Upper lobe of left lung (tissue), 6 donors: ENCODE measurements around the gene TOR1AIP2. TPM values are rescaled to one million over a fixed set of nuclear protein-coding genes. Genes with fewer than 3 reads are reported as not detected.
"Not testable (repeated sequence)": the region's sequence is repeated elsewhere in the genome, so short reads cannot be mapped to it uniquely, and the experiment has no call there.

Source experiments
- ATAC-seq, 2 donors: fragments of 200-7000 bp; cut with Tn5 transposase; one replicate each; pipeline ENCODE4 v1.9.1; 2022; ENCODE audit warnings: mild to moderate bottlenecking in 2 of 2, moderate library complexity in 2 of 2; ENCODE audit not compliant: low FRiP score in 2 of 2
- DNase-seq, 2 donors: peaks; one replicate each; pipeline ENCODE4 v3.0.0-alpha.2; 2019 to 2020
- H3K27ac ChIP-seq, 4 donors: fragments of 200-600 bp; sonication (generic); one replicate each; pipeline ENCODE4 v1.5.1; 2016 to 2019
- H3K27me3 ChIP-seq, 4 donors: fragments of 200-600 bp; sonication (generic); one replicate each; pipeline ENCODE4 v1.5.1; 2017 to 2019
- H3K36me3 ChIP-seq, 4 donors: fragments of 200-600 bp; sonication (generic); one replicate each; pipeline ENCODE4 v1.5.1; 2016 to 2019
- H3K4me1 ChIP-seq, 4 donors: fragments of 200-600 bp; sonication (generic); one replicate each; pipeline ENCODE4 v1.5.1; 2018 to 2019
- H3K4me3 ChIP-seq, 4 donors: fragments of 200-600 bp; sonication (generic); one replicate each; pipeline ENCODE4 v1.5.1; 2017 to 2019; ENCODE audit warnings: mild to moderate bottlenecking in 2 of 4, moderate library complexity in 1 of 4
- H3K9me3 ChIP-seq, 4 donors: fragments of 200-600 bp; sonication (generic); one replicate each; pipeline ENCODE4 v1.5.1; 2018 to 2019
- CTCF ChIP-seq, 6 experiments: fragments of 450-650 bp in 4 of 6; fragments of 200-600 bp in 2 of 6; sonication (generic) in 2 of 6; IDR thresholded peaks; one replicate each; pipeline ENCODE4 v1.5.1; 2016 to 2019; ENCODE audit warnings: antibody characterized with exemption in 6 of 6
- EP300 ChIP-seq, 4 donors: sonication (generic); formaldehyde crosslinking; IDR thresholded peaks; one replicate each; pipeline ENCODE4 v1.5.1; 2017; ENCODE audit warnings: antibody characterized with exemption in 4 of 4, control low read depth in 2 of 4
- POLR2A ChIP-seq, 4 donors: fragments of 450-650 bp; IDR thresholded peaks; one replicate each; pipeline ENCODE4 v1.5.1; 2016 to 2017; ENCODE audit warnings: antibody characterized with exemption in 4 of 4, mild to moderate bottlenecking in 2 of 4
- POLR2AphosphoS5 ChIP-seq, 2 donors: sonication (generic); formaldehyde crosslinking; IDR thresholded peaks; one replicate each; pipeline ENCODE4 v1.5.1; 2017; ENCODE audit warnings: antibody characterized with exemption in 2 of 2
- WGBS, 2 donors: methylation state at CpG; one replicate each; pipeline ENCODE4 v1.1.5; 2017 to 2018; 5-methylcytosine and 5-hydroxymethylcytosine counted together
- total RNA-seq, 6 donors: library from RNA; depleted of rRNA in 4 of 6; stranded (reverse); fragments of >200 nt in 4 of 6; gene quantifications; one replicate each; pipeline versions ENCODE4 v1.1.0 to v1.2.1, GENCODE V29; 2016 to 2021
- donor health status: DM: no; HTN: no; CAD: no; lungs with moderate emphysema.
- donor health status: DM: no; HTN: yes; CAD: no; lungs with severe emphysema.

The TOR1AIP2 gene
- total RNA-seq, 6 donors from 2014 or later = 59.7 to 145 (median 81.2) TPM

- TF ChIP-seq CTCF (IDR thresholded peaks at IDR 0.05) (no peak), EP300 (IDR thresholded peaks at IDR 0.05) (no peak), POLR2AphosphoS5 (IDR thresholded peaks at IDR 0.05) (no peak), POLR2A (IDR thresholded peaks at IDR 0.05) (no peak)
- DNase-seq (no peak), ATAC-seq (no peak)
- Histone ChIP-seq H3K36me3 (no peaks in the 10 kb centered on the region), H3K9me3 (no peaks in the 10 kb centered on the region), H3K27ac (no peak overlapping the region), H3K27me3 (no peaks in the 10 kb centered on the region), H3K4me1 (peaks cover 0 to 5% (median 1%) of the 10 kb centered on the region in 4 donors), H3K4me3 (no peak overlapping the region)
- WGBS, 2 donors = 72 to 83% methylated on average over 4 of the region's 4 CpGs
These were observed 71.3 kb downstream of the TOR1AIP2 start for GRCh38 chr1:179806333-179806732.

- no peak overlapping the region for H3K27ac ChIP-seq
- H3K27me3 ChIP-seq = no peaks in the 10 kb centered on the region
- H3K36me3 ChIP-seq = no peaks in the 10 kb centered on the region
- DNase-seq (no peak), ATAC-seq (no peak)
- TF ChIP-seq CTCF (IDR thresholded peaks at IDR 0.05) = no peak
- no peak for TF ChIP-seq POLR2AphosphoS5 (IDR thresholded peaks at IDR 0.05)
- TF ChIP-seq EP300 (IDR thresholded peaks at IDR 0.05) = no peak
- TF ChIP-seq POLR2A (IDR thresholded peaks at IDR 0.05) = no peak
- WGBS, 2 donors = 88 to 91% methylated on average over 19 of the region's 19 CpGs
- no peak overlapping the region for H3K4me3 ChIP-seq
- H3K4me1 ChIP-seq = peaks cover 0 to 5% (median 1%) of the 10 kb centered on the region in 4 donors
- no peaks in the 10 kb centered on the region for H3K9me3 ChIP-seq
These were observed 72.1 kb downstream of the TOR1AIP2 start for GRCh38 chr1:179805291-179806195.

GRCh38 chr1:179804417-179804816 lies 73.2 kb downstream of the TOR1AIP2 start:
- DNase-seq, H3K4me3 ChIP-seq, ATAC-seq, H3K36me3 ChIP-seq, H3K27me3 ChIP-seq, H3K9me3 ChIP-seq, H3K4me1 ChIP-seq, H3K27ac ChIP-seq: not testable (repeated sequence)
- WGBS, 2 donors = 93 to 95% methylated on average over 2 of the region's 2 CpGs

GRCh38 chr1:179803918-179804317 lies 73.7 kb downstream of the TOR1AIP2 start:
- TF ChIP-seq POLR2AphosphoS5 (IDR thresholded peaks at IDR 0.05) (no peak), POLR2A (IDR thresholded peaks at IDR 0.05) (no peak), EP300 (IDR thresholded peaks at IDR 0.05) (no peak), CTCF (IDR thresholded peaks at IDR 0.05) (no peak)
- Histone ChIP-seq H3K27me3 (no peaks in the 10 kb centered on the region), H3K36me3 (no peaks in the 10 kb centered on the region), H3K4me3 (no peak overlapping the region), H3K4me1 (no peaks in the 10 kb centered on the region), H3K9me3 (no peaks in the 10 kb centered on the region), H3K27ac (no peak overlapping the region)
- 71 to 87% methylated on average over 1 of the region's 1 CpG for WGBS, 2 donors
- ATAC-seq (no peak), DNase-seq (no peak)

- H3K9me3 ChIP-seq = no peaks in the 10 kb centered on the region
- 65 to 79% methylated on average over 6 of the region's 6 CpGs for WGBS, 2 donors
These were observed 74.5 kb downstream of the TOR1AIP2 start for GRCh38 chr1:179803104-179803503.

More at GRCh38 chr1:179803104-179803503, 74.5 kb downstream of the TOR1AIP2 start:
- DNase-seq = no peak
- Histone ChIP-seq H3K27ac (no peak overlapping the region), H3K4me1 (no peaks in the 10 kb centered on the region), H3K4me3 (no peak overlapping the region), H3K27me3 (no peaks in the 10 kb centered on the region), H3K36me3 (no peaks in the 10 kb centered on the region)
- TF ChIP-seq CTCF (IDR thresholded peaks at IDR 0.05) = no peak
- TF ChIP-seq POLR2A (IDR thresholded peaks at IDR 0.05) = no peak
- no peak for TF ChIP-seq POLR2AphosphoS5 (IDR thresholded peaks at IDR 0.05)
- TF ChIP-seq EP300 (IDR thresholded peaks at IDR 0.05) = no peak
- ATAC-seq = no peak
